GM18951 (cell line): ENCODE results near the gene ZNF566.
"Not testable (repeated sequence)": the region's sequence is repeated elsewhere in the genome, so short reads cannot be mapped to it uniquely, and the experiment has no call there.

Experiments used
- POLR2A ChIP-seq: IDR thresholded peaks from 4 replicates; pipeline ENCODE4 v1.6.1; 2011; ENCODE audit warnings: mild to moderate bottlenecking; ENCODE audit not compliant: insufficient read length, insufficient read depth; ENCODE audit errors: extremely low read depth
- in situ Hi-C: fragments of 300-500 bp; cut with MboI; formaldehyde crosslinking; loops from one replicate; pipeline ENCODE4 v1.12.0; 2022; ENCODE audit warnings: low sequenced_read_pairs, mixed read lengths, inconsistent platforms; ENCODE audit not compliant: unreplicated experiment

The ZNF566 gene

GRCh38 chr19:36489118-36489919 is at the start of gene ZNF566:
Gene ZNF566, minus strand, starts transcription at chr19:36489561. Its CDS starts 13,004 bp downstream, at chr19:36476557.
- peak; percentile 55 for TF ChIP-seq POLR2A
- in situ Hi-C loops, result no loop called here

GRCh38 chr19:36528921-36529518 is 39.7 kb upstream of the ZNF566 start:
- in situ Hi-C loops, result no loop called here
- no peak for TF ChIP-seq POLR2A

GRCh38 chr19:36528194-36528920 is 39.0 kb upstream of the ZNF566 start, which contains the start of gene ZNF260:
Gene ZNF260, minus strand, starts transcription at chr19:36528271. Its CDS starts 13,033 bp downstream, at chr19:36515238.
- TF ChIP-seq POLR2A, result peak; percentile 78
- in situ Hi-C loops, result no loop called here

- in situ Hi-C loops, result no loop called here
- no peak for TF ChIP-seq POLR2A
Measured at GRCh38 chr19:36527873-36528193, 38.5 kb upstream of the ZNF566 start.

- in situ Hi-C loops, result no loop called here
- no peak for TF ChIP-seq POLR2A
Measured at GRCh38 chr19:36527341-36527740, 38.0 kb upstream of the ZNF566 start.

GRCh38 chr19:36526581-36526980 is 37.2 kb upstream of the ZNF566 start:
- TF ChIP-seq POLR2A, result no peak
- in situ Hi-C loops, result no loop called here

GRCh38 chr19:36524617-36525016 is 35.3 kb upstream of the ZNF566 start:
- in situ Hi-C loops, result no loop called here

GRCh38 chr19:36514012-36514612 is 24.8 kb upstream of the ZNF566 start:
- in situ Hi-C loops, result no loop called here
- TF ChIP-seq POLR2A, result no peak

More at GRCh38 chr19:36524617-36525016, 35.3 kb upstream of the ZNF566 start:
- TF ChIP-seq POLR2A, result no peak

GRCh38 chr19:36508325-36508724 is 19.0 kb upstream of the ZNF566 start:
- no peak for TF ChIP-seq POLR2A
- in situ Hi-C loops, result no loop called here

GRCh38 chr19:36501973-36502372 is 12.6 kb upstream of the ZNF566 start:
- in situ Hi-C loops, result no loop called here
- no peak for TF ChIP-seq POLR2A

- TF ChIP-seq POLR2A, result no peak
- in situ Hi-C loops, result no loop called here
Measured at GRCh38 chr19:36497001-36497400, 7.6 kb upstream of the ZNF566 start.

- in situ Hi-C loops, result not testable (repeated sequence)
Measured at GRCh38 chr19:36492689-36493453, 3.5 kb upstream of the ZNF566 start.

- in situ Hi-C loops, result not testable (repeated sequence)
Measured at GRCh38 chr19:36490846-36491245, 1.5 kb upstream of the ZNF566 start.
